GM18909 (cell line): ENCODE data around the gene DOCK9.

Source experiments
- ATAC-seq: cut with Tn5 transposase; IDR thresholded peaks from one replicate; pipeline ENCODE4 v1.9.1; 2021; ENCODE audit warnings: mild to moderate bottlenecking; ENCODE audit not compliant: unreplicated experiment, poor library complexity

The DOCK9 gene

DNA sequence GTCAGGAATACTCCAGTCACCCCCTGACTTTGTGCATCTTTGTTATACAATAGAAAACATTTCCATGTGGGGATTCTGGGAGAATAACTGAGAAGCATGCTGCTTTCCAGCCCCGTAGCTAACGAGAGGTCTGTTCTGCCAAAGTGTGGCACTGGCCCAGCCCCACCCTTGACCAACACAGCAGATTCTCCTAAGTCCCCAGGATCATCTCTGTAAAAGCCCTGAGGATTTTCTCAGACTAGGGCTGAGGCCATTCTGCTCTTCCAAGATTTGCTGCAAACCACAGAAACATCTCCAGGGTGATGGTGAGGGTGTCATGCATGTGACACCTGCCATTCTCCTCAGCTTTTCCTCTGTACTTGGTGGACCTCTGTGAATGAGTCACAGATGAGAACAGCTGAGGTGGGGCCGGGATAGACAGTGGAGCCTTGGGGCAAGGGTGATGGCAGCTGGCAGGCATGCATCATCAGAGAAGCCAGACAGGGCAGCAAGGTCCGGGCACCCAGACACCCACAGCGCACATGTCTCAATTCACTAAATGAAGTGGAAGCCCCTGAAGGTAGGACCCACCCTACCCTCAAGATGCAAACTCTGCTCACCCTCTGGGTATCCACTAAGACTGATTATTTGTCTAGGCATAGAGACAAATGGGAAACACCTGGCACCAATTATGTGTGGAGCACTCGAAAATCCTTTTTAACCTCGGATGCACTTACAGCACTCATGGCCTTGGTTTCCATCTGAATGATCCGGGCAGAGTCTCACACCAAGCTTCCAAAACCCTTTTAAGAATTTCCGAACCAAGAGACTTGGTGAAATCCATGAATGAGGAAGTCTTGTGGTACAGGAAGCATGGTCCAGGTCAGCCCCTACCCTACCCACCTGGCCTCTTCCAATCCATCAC is 20.1 kb upstream of the DOCK9 start:
- ATAC-seq = no peak

DNA sequence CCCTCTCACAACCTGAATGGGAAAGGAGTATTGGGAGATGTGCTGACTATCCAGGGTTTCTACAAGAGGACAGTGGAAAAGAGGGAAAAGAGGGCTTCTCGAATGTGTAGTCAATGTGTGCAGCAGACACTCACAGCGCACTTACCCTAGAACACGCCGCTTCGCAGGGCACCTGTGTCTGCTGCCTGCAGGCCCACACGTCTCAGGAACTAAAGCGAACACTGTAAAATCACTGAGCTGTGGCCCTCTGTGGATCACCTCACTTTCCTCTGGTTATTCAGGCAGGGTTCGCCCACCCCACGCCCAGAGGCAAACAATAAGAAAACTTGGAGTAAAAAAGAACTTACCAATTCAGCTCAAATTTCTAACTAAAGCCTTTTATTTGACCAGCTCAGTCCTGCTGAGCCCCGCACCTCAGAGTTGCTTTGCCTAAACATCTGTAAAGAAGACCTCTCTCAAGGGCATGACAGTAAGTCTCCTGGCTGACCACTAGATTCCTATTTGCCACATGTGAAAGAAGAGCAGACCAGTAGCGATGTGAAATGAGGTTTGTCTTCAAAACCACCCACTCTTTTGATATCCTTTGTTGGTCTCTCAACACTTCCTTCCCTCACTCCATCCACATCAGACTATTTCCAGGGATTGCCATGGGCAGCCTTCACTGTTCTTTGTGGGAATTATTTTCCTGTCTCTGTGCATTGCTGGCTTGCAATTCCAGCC is 19.3 kb upstream of the DOCK9 start:
- ATAC-seq = no peak

DNA sequence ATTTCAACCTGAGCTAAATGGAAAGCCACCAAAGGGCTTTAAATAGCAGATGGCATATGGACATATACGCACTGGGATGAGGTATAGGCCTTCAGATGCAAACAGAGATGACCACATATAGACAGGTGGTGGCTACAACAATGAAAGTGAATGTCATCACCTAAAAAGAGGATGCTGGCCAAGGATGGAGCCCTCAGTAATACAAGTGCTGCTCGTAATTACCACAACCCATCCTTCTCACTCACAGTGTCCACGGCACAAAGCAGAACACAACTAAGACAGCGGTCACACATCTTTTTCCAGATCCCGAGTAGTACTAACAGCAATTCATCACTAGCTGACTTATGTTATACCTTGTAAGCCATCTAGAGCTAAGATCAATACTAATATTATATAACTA is 18.2 kb upstream of the DOCK9 start:
- no peak for ATAC-seq

DNA sequence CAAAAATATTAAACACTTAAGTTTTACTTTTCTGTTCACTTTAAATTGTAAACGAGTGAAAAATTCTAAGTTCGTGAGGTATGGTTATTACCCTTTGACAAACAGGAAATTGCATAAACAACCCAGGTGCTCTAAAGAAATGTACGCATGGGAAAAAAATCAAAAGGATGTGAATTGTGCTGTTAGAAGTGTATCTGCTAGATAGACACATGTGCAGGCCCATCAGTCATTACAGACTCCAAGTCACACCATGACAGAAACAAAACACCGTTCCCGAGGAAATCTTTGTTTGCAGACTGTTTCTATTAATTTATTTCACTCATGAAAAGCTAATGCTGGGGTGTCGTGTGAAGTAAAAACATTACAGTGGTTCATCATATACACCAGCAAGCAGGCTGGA is 17.0 kb upstream of the DOCK9 start:
- no peak for ATAC-seq

DNA sequence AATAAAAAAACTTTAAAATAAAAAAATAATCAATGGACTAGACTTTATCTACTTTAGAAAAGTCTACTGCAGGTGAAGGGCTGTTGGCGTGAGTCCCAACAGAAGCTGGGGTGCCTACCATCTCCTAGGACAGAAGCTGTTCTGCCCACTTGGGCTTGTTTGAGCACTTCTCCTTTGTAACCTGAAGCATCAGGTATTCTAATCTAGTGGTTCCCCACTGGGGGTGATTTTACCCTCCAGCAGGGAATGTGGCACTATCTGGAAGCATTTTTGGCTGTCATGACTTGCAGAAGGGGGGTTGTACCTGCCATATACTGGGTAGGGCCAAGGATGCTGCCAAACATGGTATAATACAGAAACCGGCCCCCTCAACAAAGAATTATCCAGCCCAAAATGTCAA is 16.2 kb upstream of the DOCK9 start:
- ATAC-seq = no peak

DNA sequence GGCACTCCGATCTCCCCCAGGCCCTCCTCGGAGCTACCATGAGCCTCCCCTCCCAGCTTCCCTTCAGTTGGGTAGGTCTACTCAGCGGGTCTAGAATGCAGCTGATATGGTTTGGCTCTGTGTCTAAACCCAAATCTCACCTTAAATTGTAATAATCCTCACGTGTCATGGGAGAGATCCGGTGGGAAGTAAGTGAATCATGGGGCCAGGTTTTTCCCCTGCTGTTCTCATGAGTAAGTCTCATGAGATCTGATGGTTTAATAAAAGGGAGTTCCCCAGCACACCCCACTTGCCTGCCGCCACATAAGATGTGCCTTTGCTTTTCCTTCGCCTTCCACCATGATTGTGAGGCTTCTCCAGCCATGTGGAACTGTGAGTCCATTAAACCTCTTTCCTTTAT is 14.5 kb upstream of the DOCK9 start:
- no peak for ATAC-seq

DNA sequence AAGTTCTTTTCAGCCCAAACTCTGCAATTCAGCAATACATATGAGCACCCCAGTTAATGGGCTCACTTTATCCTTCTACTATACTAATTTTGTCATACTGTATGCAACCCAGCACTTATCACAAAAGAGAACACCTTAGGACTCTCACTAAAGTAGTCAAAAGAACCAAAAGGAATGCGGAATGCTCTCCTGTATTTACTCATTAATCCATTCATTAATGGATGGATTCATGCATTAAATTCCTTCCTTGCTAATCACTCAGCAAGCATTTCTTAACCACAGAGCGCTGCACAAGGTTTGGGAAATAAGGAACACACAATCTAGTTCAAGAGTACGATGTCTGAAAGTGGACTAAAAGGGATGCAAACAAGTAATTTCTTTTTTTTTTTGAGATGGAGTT is 12.8 kb upstream of the DOCK9 start:
- no peak for ATAC-seq

DNA sequence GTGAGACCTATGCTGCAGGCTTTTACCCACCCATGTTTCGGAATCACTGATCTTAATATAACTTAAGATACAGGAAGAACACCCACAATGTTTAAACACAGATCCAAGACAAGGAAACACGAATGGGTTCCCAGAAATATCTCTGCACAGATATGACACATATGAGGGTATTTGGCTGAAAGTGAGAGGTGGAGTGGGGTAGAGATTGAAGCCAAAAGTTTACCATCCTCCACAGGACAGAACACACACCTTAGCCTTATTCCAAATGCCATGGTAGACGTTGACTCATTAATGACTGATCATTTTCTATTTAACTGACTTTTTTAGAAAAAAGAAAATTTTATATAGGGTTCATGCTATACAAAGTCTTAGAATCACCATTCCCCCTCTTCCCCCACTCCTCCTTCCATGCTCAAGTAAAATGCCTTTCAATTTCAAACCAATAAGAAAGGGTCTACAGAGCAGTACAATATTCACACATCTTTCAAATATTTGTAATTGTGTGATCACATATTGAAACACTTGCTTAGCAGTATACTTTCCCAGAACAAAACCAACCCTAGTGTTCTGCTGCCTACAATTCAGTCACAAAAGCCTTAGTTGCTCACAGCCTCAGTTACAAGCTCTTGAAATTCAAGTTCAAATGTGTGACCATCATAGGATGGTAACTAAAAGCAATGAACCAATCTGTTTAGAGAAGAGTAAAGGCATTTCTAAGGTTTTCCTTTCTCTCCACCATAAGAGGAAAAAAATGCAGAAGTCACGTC is 11.8 kb upstream of the DOCK9 start:
- ATAC-seq = no peak

DNA sequence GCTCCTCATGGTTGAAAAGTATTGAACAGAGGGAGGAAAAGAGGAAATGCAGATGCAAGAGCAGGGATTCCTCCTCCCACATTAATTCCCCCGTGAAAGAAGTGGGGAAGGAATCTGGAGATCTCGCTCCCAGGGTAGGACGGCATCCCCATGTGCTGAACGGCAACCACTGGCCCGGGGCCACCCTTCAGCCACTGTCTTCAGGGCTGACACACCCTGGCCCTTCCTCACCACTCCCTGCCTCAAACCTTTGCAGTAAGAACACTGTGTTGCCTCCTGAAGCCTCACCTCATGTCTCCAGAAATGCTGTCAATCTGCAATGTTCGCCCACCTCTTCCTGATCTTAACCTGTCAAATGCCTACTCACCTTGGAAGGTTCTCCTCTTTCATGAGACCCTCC is 10.9 kb upstream of the DOCK9 start:
- ATAC-seq = no peak

DNA sequence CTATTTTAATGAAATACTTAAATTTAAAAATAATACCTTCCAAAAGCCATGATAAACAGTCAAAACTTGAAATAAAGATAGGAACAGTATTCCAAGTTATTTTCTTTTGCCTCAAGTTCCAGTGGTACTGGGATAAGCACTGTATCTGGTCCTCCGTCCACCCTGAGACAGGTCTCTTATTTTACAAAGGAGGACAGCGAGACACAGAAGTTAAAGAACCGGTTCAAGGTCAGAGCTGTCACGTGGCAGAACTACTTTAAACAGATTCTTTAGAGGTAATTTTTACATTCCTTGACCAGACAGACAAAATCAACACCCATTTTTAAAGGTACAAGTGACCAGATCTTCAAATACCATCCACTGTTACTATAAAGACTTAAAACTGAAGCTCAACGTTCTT is 10.4 kb upstream of the DOCK9 start:
- no peak for ATAC-seq

DNA sequence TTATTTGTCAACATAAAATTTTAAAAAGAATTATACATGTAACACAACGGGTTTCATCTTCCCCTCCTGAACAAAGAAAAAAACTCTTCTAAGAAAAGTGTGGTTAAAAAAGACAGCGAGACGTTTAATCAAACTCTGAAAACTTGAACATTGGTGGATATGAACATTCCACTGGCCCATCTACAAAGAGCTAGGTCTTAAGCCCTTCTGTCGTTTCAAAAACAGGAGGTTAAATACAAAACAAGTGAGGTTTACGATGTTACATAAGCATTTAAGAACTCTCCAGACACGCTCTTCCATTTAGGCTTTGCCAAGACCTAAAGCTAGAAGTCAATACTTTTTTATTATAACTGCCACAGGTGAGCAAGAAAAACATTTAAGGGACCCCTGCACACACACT is 9.4 kb upstream of the DOCK9 start:
- no peak for ATAC-seq

DNA sequence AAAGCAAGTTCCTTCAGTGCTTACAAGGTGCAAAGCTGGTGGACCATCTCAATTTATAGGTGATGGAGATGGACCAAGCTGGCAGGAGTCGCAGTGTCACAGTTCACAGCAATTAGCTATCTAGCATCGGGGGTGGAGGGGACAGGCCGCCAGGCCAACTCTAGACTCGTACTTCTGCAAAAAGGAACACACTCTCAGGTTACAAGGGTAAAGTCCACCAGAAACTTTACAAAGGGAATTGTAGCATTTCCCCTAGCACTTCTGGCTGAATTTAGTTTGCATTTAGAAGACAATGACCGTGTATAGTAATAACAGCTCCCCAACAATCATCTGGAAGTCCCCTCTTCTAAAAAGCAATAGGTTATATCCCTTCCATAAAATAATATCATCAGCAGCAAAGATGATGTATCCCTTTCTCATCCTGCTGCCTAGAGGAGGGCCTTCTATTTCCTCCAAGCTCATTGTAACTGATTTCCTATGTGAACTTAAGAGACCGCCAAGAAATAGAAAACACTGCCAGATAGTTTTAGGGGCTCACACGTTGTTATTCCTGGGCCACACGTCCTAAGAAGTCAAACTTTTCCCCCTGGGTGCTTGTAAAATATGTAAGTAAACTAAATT is 8.5 kb upstream of the DOCK9 start:
- ATAC-seq = no peak

DNA sequence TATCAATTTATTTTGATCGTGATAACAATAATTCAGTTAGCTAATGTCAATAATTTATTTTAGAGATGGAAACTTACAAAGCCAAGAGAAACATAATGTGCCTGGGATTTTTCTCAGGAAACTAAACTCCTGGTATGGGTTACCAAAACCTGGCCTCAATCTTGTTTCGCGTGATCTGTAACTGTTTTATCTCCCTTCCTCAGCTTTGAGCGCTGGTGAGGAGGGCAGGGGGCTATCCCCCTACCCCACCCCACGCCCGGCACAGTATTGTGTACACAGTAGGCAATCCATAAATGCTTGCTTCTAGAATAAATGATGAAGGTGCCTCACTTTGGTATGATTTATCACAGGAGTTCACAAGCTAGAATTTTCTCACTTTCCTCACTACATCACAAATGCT is 7.7 kb upstream of the DOCK9 start:
- no peak for ATAC-seq

DNA sequence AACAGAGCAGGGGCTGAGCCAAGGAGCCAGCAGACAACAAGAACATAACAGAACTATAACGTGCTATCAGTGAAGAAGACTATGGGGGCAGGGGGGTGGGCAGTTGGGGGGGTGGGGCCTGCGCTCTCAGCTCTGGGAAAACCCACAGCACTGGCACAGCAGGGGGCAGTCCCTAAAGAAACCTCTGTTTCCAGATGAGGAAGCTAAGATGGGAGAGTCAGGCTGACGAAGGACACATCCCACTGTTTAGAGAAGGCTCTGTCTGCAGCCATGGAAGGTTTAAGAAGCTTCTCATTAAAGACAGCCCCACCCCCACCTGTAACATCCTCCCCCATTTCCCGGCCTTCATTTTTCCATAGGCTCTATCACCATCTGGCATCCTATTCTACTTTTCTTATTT is 7.1 kb upstream of the DOCK9 start:
- ATAC-seq = no peak

DNA sequence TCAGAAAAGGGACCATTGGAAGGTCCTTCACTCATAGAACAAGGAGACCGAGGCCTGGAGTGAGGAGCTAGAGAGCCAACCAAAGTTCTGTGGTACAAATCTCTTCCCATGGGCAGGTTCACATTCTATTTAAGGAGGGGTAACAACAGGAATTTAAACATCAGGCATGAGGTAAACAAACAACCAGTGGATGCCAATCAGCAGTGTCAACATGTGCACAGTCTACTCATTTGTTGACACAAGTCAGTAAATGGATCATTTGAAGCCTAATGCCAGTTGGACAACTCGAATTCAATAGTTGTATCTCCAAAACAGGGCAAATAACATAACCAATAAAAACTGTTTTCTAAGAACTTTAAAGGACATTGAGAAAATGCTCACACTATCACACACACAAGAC is 6.3 kb upstream of the DOCK9 start:
- no peak for ATAC-seq

DNA sequence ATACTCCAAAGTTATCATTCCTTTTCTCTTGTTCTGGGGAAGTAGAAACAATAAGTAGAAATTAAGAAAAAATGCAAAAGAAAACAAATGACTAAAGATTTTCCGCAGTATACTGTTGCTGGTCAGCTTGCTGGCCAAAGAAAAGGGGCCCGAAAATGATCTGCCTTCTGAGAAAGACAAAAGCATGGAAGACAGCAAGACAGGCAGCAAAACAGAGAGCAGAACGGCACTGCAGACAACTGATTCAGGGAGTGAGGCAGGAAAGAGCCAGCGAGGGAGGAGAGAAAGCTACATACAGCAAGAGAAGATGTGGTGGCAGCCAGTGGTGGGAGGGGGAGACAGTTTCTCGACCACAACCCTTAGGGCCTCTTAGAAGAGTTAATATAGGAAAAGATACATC is 5.3 kb upstream of the DOCK9 start:
- ATAC-seq = no peak

DNA sequence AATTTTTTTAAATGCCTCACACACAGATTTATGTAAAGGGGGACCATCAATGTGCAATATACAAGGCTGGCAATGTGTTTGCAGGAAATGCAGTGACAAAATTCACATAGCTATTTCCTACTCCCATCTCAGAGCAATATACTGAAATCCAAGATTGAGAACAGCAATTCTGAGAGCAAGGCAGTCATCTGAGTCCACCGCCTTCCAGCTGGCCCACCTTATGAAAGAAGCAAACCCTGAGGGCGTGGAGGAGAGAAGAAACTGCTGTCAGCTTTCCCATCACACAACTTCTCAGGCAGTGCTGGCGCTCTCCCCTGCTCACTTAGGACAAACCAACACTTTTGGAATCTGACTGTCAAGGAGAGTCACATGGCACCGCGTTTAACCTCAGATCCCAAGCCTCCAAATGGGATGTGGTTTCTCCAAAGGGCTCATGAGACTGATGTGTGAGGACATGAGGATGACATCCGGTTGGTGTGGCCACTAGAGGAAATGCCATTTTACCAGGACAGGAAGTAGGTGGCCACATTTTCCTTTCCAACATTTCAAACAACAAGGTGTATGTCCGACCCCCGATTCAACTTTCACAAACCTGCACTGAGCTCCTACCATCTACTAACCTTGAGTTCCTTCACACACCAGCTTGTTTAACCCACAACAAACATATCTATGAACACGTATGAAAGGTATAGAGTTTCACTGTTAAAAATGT is 3.7 kb upstream of the DOCK9 start:
- no peak for ATAC-seq

DNA sequence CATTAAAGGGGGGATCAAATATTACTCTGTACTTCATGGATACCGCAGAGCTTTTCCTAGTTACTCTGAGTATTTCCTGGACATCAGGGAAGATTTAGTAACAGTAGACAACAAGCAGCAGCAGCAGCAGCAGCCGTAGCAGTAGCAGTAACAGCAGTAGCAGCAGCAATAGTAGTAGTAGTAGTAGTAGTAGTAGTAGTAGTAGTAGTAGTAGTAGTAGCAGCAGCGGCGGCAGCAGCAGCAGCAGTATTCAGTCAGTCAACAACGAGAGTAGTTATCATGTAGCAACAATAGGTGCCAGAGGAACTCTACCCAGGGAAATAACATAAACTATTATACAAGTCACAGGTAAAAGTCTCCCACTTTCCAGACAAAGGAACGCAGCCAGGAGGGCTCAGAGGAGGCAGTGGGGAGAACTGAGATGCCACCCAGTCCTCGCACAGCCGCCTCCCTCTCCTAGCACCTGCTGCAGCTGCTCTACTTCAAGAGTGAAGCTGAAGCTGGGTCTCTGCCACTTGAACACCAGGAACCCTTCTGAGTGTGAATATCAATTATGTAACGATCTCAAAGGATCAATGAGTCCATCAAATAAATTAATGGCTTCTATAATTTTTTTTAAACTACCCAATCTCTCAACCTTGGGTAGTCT is 1.3 kb upstream of the DOCK9 start:
- no peak for ATAC-seq

DNA sequence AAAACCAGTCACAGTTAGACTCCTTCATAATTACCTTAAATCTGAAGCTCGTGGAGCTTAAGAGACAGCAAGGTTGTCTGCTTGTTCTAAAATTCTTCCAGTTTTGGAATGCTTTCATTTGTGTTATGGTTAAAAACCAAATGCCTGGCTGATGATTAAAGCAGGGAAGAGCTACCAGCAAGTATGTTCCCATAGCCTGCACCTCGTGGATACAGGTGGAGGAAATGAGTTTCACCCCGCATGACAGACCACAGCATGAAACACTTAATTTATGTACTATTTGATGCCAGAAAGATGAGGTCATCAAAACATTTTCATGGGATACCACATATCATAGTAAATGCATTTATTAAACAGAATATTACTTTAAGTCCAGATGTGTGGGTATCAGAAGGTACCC is 416 bp upstream of the DOCK9 start:
- no peak for ATAC-seq

DNA sequence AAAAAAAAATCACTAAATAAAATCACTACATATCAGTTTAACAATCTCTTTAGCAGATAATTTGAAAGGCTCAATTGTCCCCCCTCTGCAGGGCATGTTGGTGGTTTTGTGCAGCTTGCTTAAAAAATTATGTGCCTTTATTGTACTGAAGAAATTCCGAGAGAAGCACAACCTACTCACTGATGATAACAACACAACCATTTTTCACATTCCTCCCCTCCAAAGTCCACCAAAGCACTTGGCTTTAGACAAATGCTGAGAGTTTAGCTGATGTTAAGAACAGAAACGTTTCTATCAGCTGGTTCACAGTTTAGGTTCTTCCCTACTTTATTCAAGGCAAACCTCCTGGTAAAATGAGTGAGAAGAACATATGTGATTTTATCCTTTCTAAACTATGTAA is 923 bp downstream of the DOCK9 start:
- ATAC-seq = no peak
